ENCODE results near the gene TMEM209. TPM values are rescaled to one million over a fixed set of nuclear protein-coding genes. Genes with fewer than 3 reads are reported as not detected.

The TMEM209 gene
- polyA plus RNA-seq, 2 of the 4 experiments (the other 2 are of a cell fraction) = 12.8 to 36.6 TPM

DNA sequence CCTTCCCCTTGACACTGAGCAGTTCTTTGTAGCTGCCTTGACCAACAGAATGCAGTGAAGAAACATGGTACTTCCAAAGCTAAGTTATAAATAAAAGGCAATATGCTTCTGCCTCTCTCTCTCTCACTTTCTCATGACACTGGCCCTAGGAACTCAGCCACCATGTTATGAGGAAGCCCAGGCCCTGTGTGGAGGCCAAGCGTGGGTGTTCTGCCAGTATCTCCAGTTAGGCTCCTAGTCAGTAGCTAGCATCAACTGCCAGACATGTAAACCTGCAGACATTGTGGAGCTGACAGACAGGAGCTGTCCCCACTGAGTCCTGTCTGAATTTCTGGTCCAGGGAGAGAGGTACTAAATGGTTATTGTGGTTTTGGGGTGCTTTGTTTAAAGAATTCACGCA lies 45.2 kb downstream of the TMEM209 start:
- FAIRE-seq = no peak
- Histone ChIP-seq H3K27ac (no peak overlapping the region), H3K4me1 (no peaks in the 10 kb centered on the region), H3K9me3 (peaks cover 10% of the 10 kb centered on the region), H3K4me3 (no peak overlapping the region), H3K4me2 (no peak overlapping the region)
- WGBS (ENCODE audit: missing lambda C conversion rate) = 97% methylated on average over 2 of the region's 2 CpGs
- ATAC-seq = no peak
- TF ChIP-seq, protein P1, sequence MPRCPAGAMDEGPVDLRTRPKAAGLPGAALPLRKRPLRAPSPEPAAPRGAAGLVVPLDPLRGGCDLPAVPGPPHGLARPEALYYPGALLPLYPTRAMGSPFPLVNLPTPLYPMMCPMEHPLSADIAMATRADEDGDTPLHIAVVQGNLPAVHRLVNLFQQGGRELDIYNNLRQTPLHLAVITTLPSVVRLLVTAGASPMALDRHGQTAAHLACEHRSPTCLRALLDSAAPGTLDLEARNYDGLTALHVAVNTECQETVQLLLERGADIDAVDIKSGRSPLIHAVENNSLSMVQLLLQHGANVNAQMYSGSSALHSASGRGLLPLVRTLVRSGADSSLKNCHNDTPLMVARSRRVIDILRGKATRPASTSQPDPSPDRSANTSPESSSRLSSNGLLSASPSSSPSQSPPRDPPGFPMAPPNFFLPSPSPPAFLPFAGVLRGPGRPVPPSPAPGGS (IDR thresholded peaks at IDR 0.05) = no peak
- TF ChIP-seq, protein P2, sequence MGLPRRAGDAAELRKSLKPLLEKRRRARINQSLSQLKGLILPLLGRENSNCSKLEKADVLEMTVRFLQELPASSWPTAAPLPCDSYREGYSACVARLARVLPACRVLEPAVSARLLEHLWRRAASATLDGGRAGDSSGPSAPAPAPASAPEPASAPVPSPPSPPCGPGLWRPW (IDR thresholded peaks at IDR 0.05) = no peak
- no peak for DNase-seq (ENCODE audit: low read depth in 1 of 2, low spot score in 1 of 2)
- ChIA-PET POLR2A (no interaction called here), CTCF (interaction anchor here (0.6 to 1.3 kb wide), 4 partner anchors 26 to 608 kb away, joined by 3 to 4 read pairs (median 3); no protein-coding TSS in a partner anchor)

DNA sequence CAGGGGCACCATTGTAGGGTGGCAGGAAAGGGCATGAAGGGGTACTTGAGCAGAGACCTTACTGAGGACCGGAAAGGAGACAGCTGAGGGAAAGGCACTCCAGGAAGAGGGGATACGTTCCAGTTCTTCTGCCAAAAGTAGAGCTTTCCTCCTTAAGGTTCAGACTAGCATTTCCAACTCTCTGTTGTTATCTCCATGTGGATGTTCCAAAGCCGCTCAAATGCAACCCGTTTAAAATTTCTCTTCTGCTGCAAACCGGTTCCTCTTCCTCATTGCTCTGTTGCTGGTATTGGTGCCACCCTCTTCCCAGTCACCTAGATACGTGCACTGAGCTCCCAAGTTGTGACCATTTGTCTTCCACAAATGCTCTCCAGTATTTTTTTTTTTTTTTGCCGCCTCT lies 47.5 kb downstream of the TMEM209 start:
- H3K4me3 ChIP-seq = no peak overlapping the region
- H3K27ac ChIP-seq = no peak overlapping the region
- no peak overlapping the region for H3K4me2 ChIP-seq
- WGBS (ENCODE audit: missing lambda C conversion rate) = 97% methylated on average over 7 of the region's 7 CpGs
- H3K9me3 ChIP-seq = peaks cover 10% of the 10 kb centered on the region
- DNase-seq (ENCODE audit: low read depth in 1 of 2, low spot score in 1 of 2) (no peak), FAIRE-seq (no peak), ATAC-seq (no peak)
- TF ChIP-seq, protein P3, sequence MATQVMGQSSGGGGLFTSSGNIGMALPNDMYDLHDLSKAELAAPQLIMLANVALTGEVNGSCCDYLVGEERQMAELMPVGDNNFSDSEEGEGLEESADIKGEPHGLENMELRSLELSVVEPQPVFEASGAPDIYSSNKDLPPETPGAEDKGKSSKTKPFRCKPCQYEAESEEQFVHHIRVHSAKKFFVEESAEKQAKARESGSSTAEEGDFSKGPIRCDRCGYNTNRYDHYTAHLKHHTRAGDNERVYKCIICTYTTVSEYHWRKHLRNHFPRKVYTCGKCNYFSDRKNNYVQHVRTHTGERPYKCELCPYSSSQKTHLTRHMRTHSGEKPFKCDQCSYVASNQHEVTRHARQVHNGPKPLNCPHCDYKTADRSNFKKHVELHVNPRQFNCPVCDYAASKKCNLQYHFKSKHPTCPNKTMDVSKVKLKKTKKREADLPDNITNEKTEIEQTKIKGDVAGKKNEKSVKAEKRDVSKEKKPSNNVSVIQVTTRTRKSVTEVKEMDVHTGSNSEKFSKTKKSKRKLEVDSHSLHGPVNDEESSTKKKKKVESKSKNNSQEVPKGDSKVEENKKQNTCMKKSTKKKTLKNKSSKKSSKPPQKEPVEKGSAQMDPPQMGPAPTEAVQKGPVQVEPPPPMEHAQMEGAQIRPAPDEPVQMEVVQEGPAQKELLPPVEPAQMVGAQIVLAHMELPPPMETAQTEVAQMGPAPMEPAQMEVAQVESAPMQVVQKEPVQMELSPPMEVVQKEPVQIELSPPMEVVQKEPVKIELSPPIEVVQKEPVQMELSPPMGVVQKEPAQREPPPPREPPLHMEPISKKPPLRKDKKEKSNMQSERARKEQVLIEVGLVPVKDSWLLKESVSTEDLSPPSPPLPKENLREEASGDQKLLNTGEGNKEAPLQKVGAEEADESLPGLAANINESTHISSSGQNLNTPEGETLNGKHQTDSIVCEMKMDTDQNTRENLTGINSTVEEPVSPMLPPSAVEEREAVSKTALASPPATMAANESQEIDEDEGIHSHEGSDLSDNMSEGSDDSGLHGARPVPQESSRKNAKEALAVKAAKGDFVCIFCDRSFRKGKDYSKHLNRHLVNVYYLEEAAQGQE (IDR thresholded peaks at IDR 0.05) = no peak
- TF ChIP-seq, protein P4, sequence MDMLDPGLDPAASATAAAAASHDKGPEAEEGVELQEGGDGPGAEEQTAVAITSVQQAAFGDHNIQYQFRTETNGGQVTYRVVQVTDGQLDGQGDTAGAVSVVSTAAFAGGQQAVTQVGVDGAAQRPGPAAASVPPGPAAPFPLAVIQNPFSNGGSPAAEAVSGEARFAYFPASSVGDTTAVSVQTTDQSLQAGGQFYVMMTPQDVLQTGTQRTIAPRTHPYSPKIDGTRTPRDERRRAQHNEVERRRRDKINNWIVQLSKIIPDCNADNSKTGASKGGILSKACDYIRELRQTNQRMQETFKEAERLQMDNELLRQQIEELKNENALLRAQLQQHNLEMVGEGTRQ (IDR thresholded peaks at IDR 0.05) = no peak
- TF ChIP-seq RFX5 (IDR thresholded peaks at IDR 0.05) (no peak), HOXB13 (CRISPR knock-in tag; IDR thresholded peaks at IDR 0.05; ENCODE audit: low read depth) (no peak), ZC3H11A (IDR thresholded peaks at IDR 0.05) (no peak), FOXS1 (CRISPR knock-in tag; IDR thresholded peaks at IDR 0.05) (no peak), POLR2A (IDR thresholded peaks at IDR 0.05; ENCODE audit: low read length) (no peak), TFCP2L1 (CRISPR knock-in tag; IDR thresholded peaks at IDR 0.05) (no peak), RARB (CRISPR knock-in tag; IDR thresholded peaks at IDR 0.05) (no peak), KDM5A (IDR thresholded peaks at IDR 0.05) (no peak), FOSB (CRISPR knock-in tag; IDR thresholded peaks at IDR 0.05) (no peak), CHD4 (IDR thresholded peaks at IDR 0.05; ENCODE audit: borderline replicate concordance) (no peak)
- TF ChIP-seq, protein P5, sequence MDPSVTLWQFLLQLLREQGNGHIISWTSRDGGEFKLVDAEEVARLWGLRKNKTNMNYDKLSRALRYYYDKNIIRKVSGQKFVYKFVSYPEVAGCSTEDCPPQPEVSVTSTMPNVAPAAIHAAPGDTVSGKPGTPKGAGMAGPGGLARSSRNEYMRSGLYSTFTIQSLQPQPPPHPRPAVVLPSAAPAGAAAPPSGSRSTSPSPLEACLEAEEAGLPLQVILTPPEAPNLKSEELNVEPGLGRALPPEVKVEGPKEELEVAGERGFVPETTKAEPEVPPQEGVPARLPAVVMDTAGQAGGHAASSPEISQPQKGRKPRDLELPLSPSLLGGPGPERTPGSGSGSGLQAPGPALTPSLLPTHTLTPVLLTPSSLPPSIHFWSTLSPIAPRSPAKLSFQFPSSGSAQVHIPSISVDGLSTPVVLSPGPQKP (IDR thresholded peaks at IDR 0.05; ENCODE audit: low read depth, low read length) = no peak
- ChIA-PET POLR2A (no interaction called here), CTCF (interaction anchor here (0.6 to 1.2 kb wide), 3 partner anchors 54 to 738 kb away, joined by 3 read pairs; no protein-coding TSS in a partner anchor)
- H3K4me1 ChIP-seq = no peaks in the 10 kb centered on the region

DNA sequence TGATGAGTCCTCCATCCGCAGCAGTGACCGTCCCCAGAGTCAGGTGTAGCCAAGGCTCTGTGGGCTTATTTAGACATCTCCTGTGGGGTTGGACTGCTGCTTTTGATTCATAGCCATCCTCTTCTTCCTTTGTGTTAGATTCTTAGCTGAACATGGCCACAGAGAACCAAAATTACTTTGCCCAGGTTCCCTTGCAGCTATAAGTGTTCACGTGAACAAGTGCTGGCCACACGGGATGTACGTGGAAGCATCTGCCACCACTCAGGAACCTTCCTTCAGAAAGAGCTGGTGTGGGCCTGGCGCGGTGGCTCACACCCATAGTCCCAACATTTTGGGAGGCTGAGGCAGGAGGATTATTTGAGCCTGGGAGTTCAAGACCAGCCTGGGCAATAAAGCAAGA lies 49.1 kb downstream of the TMEM209 start:
- DNase-seq (ENCODE audit: low read depth in 1 of 2, low spot score in 1 of 2) = no peak
- FAIRE-seq = no peak
- ChIA-PET POLR2A (no interaction called here), CTCF (interaction anchor here (0.5 to 1.0 kb wide), 4 partner anchors 16 to 602 kb away, joined by 3 read pairs; no protein-coding TSS in a partner anchor)
- Histone ChIP-seq H3K9me3 (peaks cover 10% of the 10 kb centered on the region), H3K27ac (no peak overlapping the region), H3K4me1 (no peaks in the 10 kb centered on the region), H3K4me3 (no peak overlapping the region), H3K4me2 (no peak overlapping the region)
- 97% methylated on average over 7 of the region's 7 CpGs for WGBS (ENCODE audit: missing lambda C conversion rate)
- no peak for ATAC-seq
- TF ChIP-seq SREBF2 (IDR thresholded peaks at IDR 0.05) (no peak), CBX8 (IDR thresholded peaks at IDR 0.05) (no peak), TFCP2L1 (CRISPR knock-in tag; IDR thresholded peaks at IDR 0.05) (no peak), KDM1A (IDR thresholded peaks at IDR 0.05; ENCODE audit: low read depth) (no peak), RCOR1 (IDR thresholded peaks at IDR 0.05; ENCODE audit: low read depth, low read length) (no peak), NFE2L2 (conservative IDR thresholded peaks at IDR 0.05; ENCODE audit: low read length) (no peak), ESRRA (IDR thresholded peaks at IDR 0.05; ENCODE audit: borderline replicate concordance, low read length) (no peak), ZNF302 (CRISPR knock-in tag; IDR thresholded peaks at IDR 0.05) (no peak), RNF2 (IDR thresholded peaks at IDR 0.05; ENCODE audit: borderline replicate concordance, low read depth) (no peak), RARB (CRISPR knock-in tag; IDR thresholded peaks at IDR 0.05) (no peak), POLR2AphosphoS2 (conservative IDR thresholded peaks at IDR 0.05; ENCODE audit: low read length) (no peak), NR3C1 (IDR thresholded peaks at IDR 0.05) (no peak)
- TF ChIP-seq, protein P1 (IDR thresholded peaks at IDR 0.05) = no peak

Measured in A549 (cell line).